Measurements from ENCODE around the gene GPM6B.

Gene GPM6B

DNA sequence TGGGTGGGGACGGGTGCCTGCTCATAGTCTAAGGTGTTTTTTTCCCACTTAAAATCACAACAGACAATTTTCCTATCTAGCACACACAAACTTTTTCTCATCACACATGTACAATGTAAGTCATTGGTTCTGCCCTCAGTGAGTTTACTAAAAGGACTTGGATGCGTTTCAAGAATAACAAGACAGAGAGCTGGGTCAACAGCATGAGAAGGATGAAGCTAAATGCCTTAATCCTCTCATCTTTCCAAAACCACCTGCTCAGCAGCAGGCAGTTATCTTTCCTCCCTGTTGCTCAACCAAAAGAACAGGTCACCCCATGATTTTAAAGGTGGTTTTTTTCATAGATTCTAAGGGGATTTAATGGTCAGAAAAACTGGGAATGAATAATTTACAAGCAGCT, 42.2 kb downstream of the GPM6B start:
- H4K8ac ChIP-seq (ENCODE audit: low read depth, low read length), result no peak overlapping the region
- H3K23ac ChIP-seq (ENCODE audit: low read length), result no peak overlapping the region
- H4K91ac ChIP-seq (ENCODE audit: low read depth, low read length), result no peak overlapping the region
- no peaks in the 10 kb centered on the region for H3K79me2 ChIP-seq (ENCODE audit: control insufficient read depth, insufficient read depth, low read length, poor library complexity)
- no peak overlapping the region for H2AK5ac ChIP-seq (ENCODE audit: low read length)
- no peak overlapping the region for H2BK12ac ChIP-seq (ENCODE audit: low read length)
- DNase-seq, result no peak
- H4K12ac ChIP-seq (ENCODE audit: low read depth, low read length), result no peak overlapping the region
- no peak overlapping the region for H3K18ac ChIP-seq (ENCODE audit: low read length)
- H3K14ac ChIP-seq (ENCODE audit: low read length), result no peak overlapping the region
- H3K79me1 ChIP-seq (ENCODE audit: low read length), result no peaks in the 10 kb centered on the region
- no peaks in the 10 kb centered on the region for H3K27me3 ChIP-seq (ENCODE audit: insufficient read depth, low read length)
- H3K4ac ChIP-seq (ENCODE audit: low read depth, low read length), result no peak overlapping the region
- H3K4me3 ChIP-seq (ENCODE audit: low read depth, low read length), result no peak overlapping the region
- no peak overlapping the region for H2AFZ ChIP-seq (ENCODE audit: insufficient read depth, low read length, poor library complexity)
- H3K27ac ChIP-seq (ENCODE audit: low read depth, low read length), result no peak overlapping the region
- WGBS (ENCODE audit: extremely low coverage, insufficient coverage, insufficient read length), result no CpG with 5 or more reads among the region's 2 CpGs
- H2BK5ac ChIP-seq (ENCODE audit: low read depth, low read length, poor library complexity), result no peak overlapping the region
- no peaks in the 10 kb centered on the region for H3K9me3 ChIP-seq (ENCODE audit: insufficient read depth, low read depth, low read length)
- H2BK120ac ChIP-seq (ENCODE audit: insufficient read depth, low read length, poor library complexity), result no peak overlapping the region
- H3K4me1 ChIP-seq (ENCODE audit: control insufficient read depth in 1 of 2, insufficient read depth in 2 of 2, low read length in 2 of 2), result no peaks in the 10 kb centered on the region
- no peak overlapping the region for H3K4me2 ChIP-seq (ENCODE audit: low read length)
- no peak overlapping the region for H3K9ac ChIP-seq (ENCODE audit: low read length)
- peaks cover 3 to 16% of the 10 kb centered on the region in 2 experiments for H3K36me3 ChIP-seq (ENCODE audit: control insufficient read depth in 1 of 2, insufficient read depth in 2 of 2, low read length in 2 of 2)

DNA sequence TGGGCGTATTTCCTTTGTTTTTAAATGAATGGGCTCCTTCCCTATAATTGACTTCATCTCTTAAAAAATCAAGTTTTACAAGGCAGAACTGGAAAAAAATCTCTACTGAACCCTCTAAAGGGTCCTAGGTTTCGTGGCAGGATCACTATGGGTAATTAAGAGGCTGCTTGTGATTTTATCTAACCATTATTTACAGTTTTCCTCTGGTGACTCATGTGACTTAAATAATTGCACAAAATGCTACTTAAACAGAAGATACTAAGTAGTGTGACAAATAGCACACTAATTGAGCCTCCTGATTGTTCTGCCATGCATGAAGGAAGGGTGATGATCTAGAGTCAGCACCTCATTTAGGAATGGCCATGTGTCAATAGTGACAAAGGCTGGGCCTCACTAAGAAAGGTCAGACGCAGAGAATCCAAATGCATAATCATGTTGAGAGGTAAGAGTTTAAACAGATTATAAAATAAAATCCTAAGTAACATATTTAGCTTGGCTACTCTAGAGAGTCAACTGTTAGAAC, 46.8 kb downstream of the GPM6B start:
- Histone ChIP-seq H3K27me3 (ENCODE audit: insufficient read depth, low read length) (no peaks in the 10 kb centered on the region), H3K79me2 (ENCODE audit: control insufficient read depth, insufficient read depth, low read length, poor library complexity) (no peaks in the 10 kb centered on the region), H2AFZ (ENCODE audit: insufficient read depth, low read length, poor library complexity) (no peak overlapping the region), H3K9ac (ENCODE audit: low read length) (no peak overlapping the region), H3K4me2 (ENCODE audit: low read length) (no peak overlapping the region), H4K8ac (ENCODE audit: low read depth, low read length) (no peak overlapping the region), H4K91ac (ENCODE audit: low read depth, low read length) (no peak overlapping the region), H2BK120ac (ENCODE audit: insufficient read depth, low read length, poor library complexity) (no peak overlapping the region), H3K27ac (ENCODE audit: low read depth, low read length) (no peak overlapping the region), H3K4me1 (ENCODE audit: control insufficient read depth in 1 of 2, insufficient read depth in 2 of 2, low read length in 2 of 2) (no peaks in the 10 kb centered on the region), H3K23ac (ENCODE audit: low read length) (no peak overlapping the region), H3K18ac (ENCODE audit: low read length) (no peak overlapping the region), H3K9me3 (ENCODE audit: insufficient read depth, low read depth, low read length) (no peaks in the 10 kb centered on the region), H3K4me3 (ENCODE audit: low read depth, low read length) (no peak overlapping the region), H3K79me1 (ENCODE audit: low read length) (no peaks in the 10 kb centered on the region), H3K36me3 (ENCODE audit: control insufficient read depth in 1 of 2, insufficient read depth in 2 of 2, low read length in 2 of 2) (peaks cover 9 to 22% of the 10 kb centered on the region in 2 experiments), H2BK12ac (ENCODE audit: low read length) (no peak overlapping the region), H3K14ac (ENCODE audit: low read length) (no peak overlapping the region), H2BK5ac (ENCODE audit: low read depth, low read length, poor library complexity) (no peak overlapping the region), H3K4ac (ENCODE audit: low read depth, low read length) (no peak overlapping the region), H2AK5ac (ENCODE audit: low read length) (no peak overlapping the region), H4K12ac (ENCODE audit: low read depth, low read length) (no peak overlapping the region)
- WGBS (ENCODE audit: extremely low coverage, insufficient coverage, insufficient read length), result no CpG with 5 or more reads among the region's 3 CpGs
- no peak for DNase-seq

DNA sequence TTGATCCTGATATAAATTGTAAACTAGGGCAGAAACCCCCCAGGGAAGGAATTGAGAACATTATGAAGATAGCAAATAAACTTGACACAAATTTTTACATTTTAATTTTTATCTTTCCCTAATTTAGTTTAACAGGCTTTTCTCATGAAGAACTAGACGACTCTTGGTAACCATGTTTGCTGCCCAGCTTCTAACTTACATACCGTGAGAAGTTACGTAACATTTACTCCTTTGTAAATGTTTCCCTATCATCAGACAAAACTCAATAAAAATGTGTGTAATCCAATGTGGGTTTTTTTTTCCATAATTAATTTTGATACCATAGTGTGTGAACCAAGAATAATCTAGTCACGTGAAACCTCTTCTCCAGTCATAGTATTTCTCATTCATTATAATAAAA, 48.0 kb downstream of the GPM6B start:
- no peak overlapping the region for H3K18ac ChIP-seq (ENCODE audit: low read length)
- no peak for DNase-seq
- H3K14ac ChIP-seq (ENCODE audit: low read length), result no peak overlapping the region
- H3K9ac ChIP-seq (ENCODE audit: low read length), result no peak overlapping the region
- no peaks in the 10 kb centered on the region for H3K79me1 ChIP-seq (ENCODE audit: low read length)
- no peaks in the 10 kb centered on the region for H3K9me3 ChIP-seq (ENCODE audit: insufficient read depth, low read depth, low read length)
- H3K23ac ChIP-seq (ENCODE audit: low read length), result no peak overlapping the region
- no peaks in the 10 kb centered on the region for H3K27me3 ChIP-seq (ENCODE audit: insufficient read depth, low read length)
- WGBS (ENCODE audit: extremely low coverage, insufficient coverage, insufficient read length), result no CpG with 5 or more reads among the region's 4 CpGs
- H2BK120ac ChIP-seq (ENCODE audit: insufficient read depth, low read length, poor library complexity), result no peak overlapping the region
- no peak overlapping the region for H3K4me2 ChIP-seq (ENCODE audit: low read length)
- H3K4me3 ChIP-seq (ENCODE audit: low read depth, low read length), result no peak overlapping the region
- no peak overlapping the region for H4K12ac ChIP-seq (ENCODE audit: low read depth, low read length)
- no peak overlapping the region for H2BK12ac ChIP-seq (ENCODE audit: low read length)
- no peaks in the 10 kb centered on the region for H3K4me1 ChIP-seq (ENCODE audit: control insufficient read depth in 1 of 2, insufficient read depth in 2 of 2, low read length in 2 of 2)
- peaks cover 11 to 20% of the 10 kb centered on the region in 2 experiments for H3K36me3 ChIP-seq (ENCODE audit: control insufficient read depth in 1 of 2, insufficient read depth in 2 of 2, low read length in 2 of 2)
- H2AK5ac ChIP-seq (ENCODE audit: low read length), result no peak overlapping the region
- no peak overlapping the region for H2BK5ac ChIP-seq (ENCODE audit: low read depth, low read length, poor library complexity)
- no peak overlapping the region for H4K91ac ChIP-seq (ENCODE audit: low read depth, low read length)
- no peak overlapping the region for H3K4ac ChIP-seq (ENCODE audit: low read depth, low read length)
- H3K27ac ChIP-seq (ENCODE audit: low read depth, low read length), result no peak overlapping the region
- H2AFZ ChIP-seq (ENCODE audit: insufficient read depth, low read length, poor library complexity), result no peak overlapping the region
- no peak overlapping the region for H4K8ac ChIP-seq (ENCODE audit: low read depth, low read length)
- no peaks in the 10 kb centered on the region for H3K79me2 ChIP-seq (ENCODE audit: control insufficient read depth, insufficient read depth, low read length, poor library complexity)

DNA sequence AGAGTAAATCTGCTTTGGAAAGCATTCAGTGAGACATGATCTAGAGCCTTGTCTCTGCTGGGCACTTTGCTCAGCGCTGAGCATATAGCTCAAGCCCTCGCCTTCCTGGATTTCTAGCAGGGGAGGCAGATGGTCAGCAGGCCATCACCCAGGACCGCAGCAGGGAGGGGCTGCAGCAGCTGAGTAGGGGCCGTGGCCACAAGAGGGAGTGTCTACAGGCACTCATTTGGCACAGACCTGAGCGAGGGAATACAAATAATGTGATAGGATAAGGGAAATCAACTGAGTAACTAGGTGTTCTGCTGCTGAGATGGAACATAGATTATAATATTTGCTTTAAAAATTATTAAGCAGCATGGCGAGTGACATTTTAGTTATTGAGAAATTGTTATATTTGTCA, 52.1 kb downstream of the GPM6B start:
- no peaks in the 10 kb centered on the region for H3K79me1 ChIP-seq (ENCODE audit: low read length)
- DNase-seq, result no peak
- H2BK5ac ChIP-seq (ENCODE audit: low read depth, low read length, poor library complexity), result no peak overlapping the region
- no peak overlapping the region for H4K12ac ChIP-seq (ENCODE audit: low read depth, low read length)
- no peak overlapping the region for H3K23ac ChIP-seq (ENCODE audit: low read length)
- no peak overlapping the region for H3K9ac ChIP-seq (ENCODE audit: low read length)
- H4K8ac ChIP-seq (ENCODE audit: low read depth, low read length), result no peak overlapping the region
- H3K4me2 ChIP-seq (ENCODE audit: low read length), result no peak overlapping the region
- H3K27me3 ChIP-seq (ENCODE audit: insufficient read depth, low read length), result no peaks in the 10 kb centered on the region
- H3K36me3 ChIP-seq (ENCODE audit: control insufficient read depth in 1 of 2, insufficient read depth in 2 of 2, low read length in 2 of 2), result peaks cover 22 to 33% of the 10 kb centered on the region in 2 experiments
- H3K4ac ChIP-seq (ENCODE audit: low read depth, low read length), result no peak overlapping the region
- no peak overlapping the region for H2AFZ ChIP-seq (ENCODE audit: insufficient read depth, low read length, poor library complexity)
- H2AK5ac ChIP-seq (ENCODE audit: low read length), result no peak overlapping the region
- no peak overlapping the region for H3K4me3 ChIP-seq (ENCODE audit: low read depth, low read length)
- H3K79me2 ChIP-seq (ENCODE audit: control insufficient read depth, insufficient read depth, low read length, poor library complexity), result no peaks in the 10 kb centered on the region
- no peak overlapping the region for H2BK12ac ChIP-seq (ENCODE audit: low read length)
- H3K9me3 ChIP-seq (ENCODE audit: insufficient read depth, low read depth, low read length), result no peaks in the 10 kb centered on the region
- H2BK120ac ChIP-seq (ENCODE audit: insufficient read depth, low read length, poor library complexity), result no peak overlapping the region
- WGBS (ENCODE audit: extremely low coverage, insufficient coverage, insufficient read length), result no CpG with 5 or more reads among the region's 6 CpGs
- no peak overlapping the region for H3K27ac ChIP-seq (ENCODE audit: low read depth, low read length)
- H4K91ac ChIP-seq (ENCODE audit: low read depth, low read length), result no peak overlapping the region
- no peak overlapping the region for H3K18ac ChIP-seq (ENCODE audit: low read length)
- H3K4me1 ChIP-seq (ENCODE audit: control insufficient read depth in 1 of 2, insufficient read depth in 2 of 2, low read length in 2 of 2), result no peaks in the 10 kb centered on the region
- no peak overlapping the region for H3K14ac ChIP-seq (ENCODE audit: low read length)
